Measurements from ENCODE around the gene GNB1L.

- TF ChIP-seq POLR2A (IDR thresholded peaks at IDR 0.05): no peak
- no peak for TF ChIP-seq CTCF (IDR thresholded peaks at IDR 0.05)
Measured at GRCh38 chr22:19808873-19809478, 45.7 kb downstream of the GNB1L start.
